WTC11 (cell line): Measurements from ENCODE around the gene DDT.

ENCODE experiments used
- CREB1 ChIP-seq: sonication (generic); formaldehyde crosslinking; IDR thresholded peaks from 2 replicates; pipeline ENCODE4 v1.8.0; 2023; ENCODE audit warnings: mild to moderate bottlenecking, missing genetic modification reagents
- CTCF ChIP-seq: fragments of 200-600 bp; IDR thresholded peaks from 2 replicates; pipeline ENCODE4 v1.8.0; 2022; ENCODE audit warnings: antibody characterized with exemption
- E2F4 ChIP-seq: sonication (generic); formaldehyde crosslinking; IDR thresholded peaks from 2 replicates; pipeline ENCODE4 v1.8.1; 2022; ENCODE audit warnings: low read depth, mild to moderate bottlenecking, moderate library complexity, missing genetic modification reagents, borderline replicate concordance
- ETV6 ChIP-seq: sonication (generic); formaldehyde crosslinking; IDR thresholded peaks from 2 replicates; pipeline ENCODE4 v1.8.1; 2022; ENCODE audit warnings: mild to moderate bottlenecking, missing genetic modification reagents
- FOXK1 ChIP-seq: sonication (generic); formaldehyde crosslinking; IDR thresholded peaks from 2 replicates; pipeline ENCODE4 v1.8.0; 2022; ENCODE audit warnings: mild to moderate bottlenecking, moderate library complexity, missing genetic modification reagents
- GTF2I ChIP-seq: fragments of 250-450 bp; sonication (Bioruptor Pico); conservative IDR thresholded peaks from 2 replicates; pipeline ENCODE4 v1.4.0; 2021; ENCODE audit warnings: mild to moderate bottlenecking
- NR2C2 ChIP-seq: sonication (generic); formaldehyde crosslinking; IDR thresholded peaks from 2 replicates; pipeline ENCODE4 v1.8.0; 2022; ENCODE audit warnings: mild to moderate bottlenecking, missing genetic modification reagents
- TP53 ChIP-seq: sonication (generic); formaldehyde crosslinking; IDR thresholded peaks from 2 replicates; pipeline ENCODE4 v1.8.1; 2023; ENCODE audit warnings: mild to moderate bottlenecking, missing genetic modification reagents
- USF2 ChIP-seq: sonication (generic); formaldehyde crosslinking; IDR thresholded peaks from 2 replicates; pipeline ENCODE4 v1.8.1; 2023; ENCODE audit warnings: mild to moderate bottlenecking, missing genetic modification reagents, moderate library complexity
- ZNF232 ChIP-seq: sonication (generic); formaldehyde crosslinking; IDR thresholded peaks from 2 replicates; pipeline ENCODE4 v1.8.0; 2022; ENCODE audit warnings: mild to moderate bottlenecking, missing genetic modification reagents

GRCh38 chr22:24021304-24021703 lies 47.1 kb upstream of the DDT start:
- TF ChIP-seq CTCF = no peak
- no peak for TF ChIP-seq USF2 (CRISPR knock-in tag)
- TF ChIP-seq NR2C2 (CRISPR knock-in tag) = no peak
- no peak for TF ChIP-seq GTF2I
- TF ChIP-seq CREB1 (CRISPR knock-in tag) = no peak
- TF ChIP-seq E2F4 = no peak
- no peak for TF ChIP-seq TP53
- no peak for TF ChIP-seq ETV6 (CRISPR knock-in tag)
- no peak for TF ChIP-seq ZNF232 (CRISPR knock-in tag)
- TF ChIP-seq FOXK1 (CRISPR knock-in tag) = no peak
